Measurements from ENCODE around the gene DOK6.

The DOK6 gene

DNA sequence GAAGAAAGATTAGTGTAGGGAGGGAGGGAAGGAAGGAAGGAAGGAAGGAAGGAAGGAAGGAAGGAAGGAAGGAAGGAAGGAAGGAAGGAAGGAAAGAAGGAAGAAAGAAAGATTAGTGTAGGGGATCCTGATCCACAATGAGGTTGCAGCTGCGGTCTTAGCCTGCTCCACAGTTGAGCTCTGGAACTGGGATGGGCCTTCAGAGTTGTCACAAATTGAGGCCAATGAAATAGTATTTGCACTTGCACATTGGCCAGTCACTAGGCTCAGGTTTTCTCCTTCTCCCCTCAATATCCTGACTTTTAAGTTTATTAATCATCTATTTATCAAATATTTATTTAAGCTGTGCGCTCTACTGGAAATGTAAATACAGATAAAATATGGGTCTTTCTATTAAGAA, 34.3 kb downstream of the DOK6 start:
- no peak for DNase-seq

- DNase-seq, result peak; percentile 80
Observed at GRCh38 chr18:69444221-69444620, 43.5 kb downstream of the DOK6 start.

DNA sequence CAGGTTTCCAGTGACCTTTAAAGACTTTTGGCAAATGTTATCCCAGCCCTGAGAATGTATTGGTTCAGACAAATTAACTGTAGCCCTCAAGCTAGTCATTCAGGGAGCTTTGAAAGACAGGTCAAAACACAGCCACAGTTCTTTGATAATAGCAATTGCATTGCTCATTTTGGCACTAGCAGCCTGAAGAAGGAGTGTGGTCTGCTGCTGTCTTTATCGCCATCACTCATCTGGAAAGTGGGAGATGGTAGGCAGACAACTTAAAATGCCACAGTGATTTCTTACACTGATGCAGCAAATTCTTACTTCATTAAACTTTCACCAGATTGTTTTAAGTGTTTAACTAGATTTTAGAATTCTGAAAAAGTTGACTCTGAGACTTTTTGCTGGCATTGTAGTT, 47.2 kb downstream of the DOK6 start:
- DNase-seq, result peak; percentile 51

DNA sequence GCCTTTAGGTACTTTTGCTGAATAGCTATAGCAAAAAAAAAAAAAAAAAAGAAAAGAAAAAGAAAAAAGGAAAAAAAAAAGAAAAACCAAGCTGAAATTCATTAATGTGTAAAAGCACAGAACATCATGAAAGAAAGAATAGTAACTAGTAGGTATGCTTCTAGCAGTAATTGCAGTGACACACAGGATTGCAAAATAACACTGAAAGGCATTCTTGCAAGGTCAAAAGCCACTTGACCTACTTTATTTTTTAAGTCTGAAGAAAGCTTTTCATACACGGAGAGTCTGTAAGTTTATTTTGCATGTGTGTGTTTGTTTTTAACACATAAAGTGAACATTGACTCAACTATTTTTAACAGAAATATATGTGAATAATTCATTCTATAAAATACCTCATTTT, 54.4 kb downstream of the DOK6 start:
- no peak for DNase-seq

GRCh38 chr18:69469444-69469919, 68.8 kb downstream of the DOK6 start:
- no peak for DNase-seq

DNA sequence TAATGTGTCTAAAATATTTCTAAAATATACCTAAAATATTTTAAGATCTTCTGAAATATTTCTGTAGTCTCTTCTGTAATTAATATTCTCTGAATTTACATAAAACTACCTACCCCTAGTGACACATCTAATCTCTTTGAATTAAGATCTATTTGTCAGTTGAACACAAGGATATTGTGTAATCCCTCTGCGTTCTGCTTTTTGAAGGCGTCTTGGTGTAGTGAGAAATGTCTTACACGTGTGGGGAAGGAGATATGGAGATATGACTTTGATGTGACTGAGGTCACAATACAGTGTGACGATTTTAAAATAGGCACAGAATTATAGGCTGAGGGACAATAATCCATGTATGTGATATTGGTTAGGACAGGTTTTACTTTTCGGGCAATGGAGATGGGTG, 79.8 kb downstream of the DOK6 start:
- DNase-seq, result no peak

GRCh38 chr18:69483574-69483973, 82.9 kb downstream of the DOK6 start:
- no peak for DNase-seq

- peak; percentile 72 for DNase-seq
Observed at GRCh38 chr18:69484699-69485396, 84.2 kb downstream of the DOK6 start.

GRCh38 chr18:69487488-69488394, 87.1 kb downstream of the DOK6 start:
- no peak for DNase-seq

DNA sequence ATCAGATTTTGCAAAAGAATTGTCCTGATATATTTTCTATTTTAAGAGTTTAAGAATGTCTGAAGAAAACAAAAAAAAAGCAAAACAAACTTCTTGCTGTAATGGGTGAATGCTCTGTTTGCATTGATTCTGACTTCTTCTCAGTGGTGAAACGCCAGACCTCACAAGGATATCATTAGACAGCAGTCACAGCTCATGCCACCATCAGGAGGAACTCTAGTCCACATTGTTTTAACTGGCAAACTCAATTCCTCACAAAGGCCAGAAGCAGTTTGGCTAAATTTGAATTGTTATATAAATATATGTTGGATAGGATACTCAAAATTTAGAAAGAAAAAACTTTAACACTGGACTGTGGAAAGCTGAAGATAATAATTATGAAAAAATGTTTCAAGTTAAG, 89.4 kb downstream of the DOK6 start:
- no peak for DNase-seq

DNA sequence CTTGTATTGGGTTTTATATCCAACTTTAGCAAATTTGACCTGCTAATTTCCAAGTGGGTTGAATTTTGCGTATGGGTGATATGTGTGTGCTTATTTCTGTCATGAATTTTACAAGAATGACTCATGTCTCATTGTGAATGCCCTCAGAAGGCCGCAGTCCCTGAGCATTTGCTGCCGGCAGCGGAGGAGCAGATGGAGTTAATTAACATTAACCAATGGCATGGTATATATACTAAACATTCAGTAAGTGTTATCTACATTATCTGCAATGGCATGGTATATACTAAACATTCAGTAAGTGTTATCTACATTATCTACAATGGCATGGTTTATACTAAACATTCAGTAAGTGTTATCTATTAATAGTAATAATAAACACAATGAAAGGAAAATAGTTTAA, 90.1 kb downstream of the DOK6 start:
- peak; percentile 92 for DNase-seq

DNA sequence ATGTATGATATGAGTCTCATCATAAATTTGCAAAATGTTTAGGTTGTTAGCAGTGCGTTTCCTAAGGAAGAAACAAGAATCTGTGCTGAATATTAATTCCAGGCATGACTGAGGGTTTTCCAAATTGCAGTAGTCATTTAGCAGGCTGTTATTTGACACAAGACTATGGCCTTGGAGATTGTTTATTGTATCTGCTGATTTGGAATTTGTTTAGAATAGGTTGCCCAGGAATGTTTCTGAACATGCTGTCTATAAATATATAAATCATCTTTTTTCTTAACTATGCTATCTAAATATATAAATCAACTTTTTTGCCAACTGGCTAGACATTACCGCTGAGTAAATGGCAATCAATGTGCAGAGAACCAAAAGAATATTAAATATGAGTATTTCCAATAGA, 90.9 kb downstream of the DOK6 start:
- peak; percentile 17 for DNase-seq

DNA sequence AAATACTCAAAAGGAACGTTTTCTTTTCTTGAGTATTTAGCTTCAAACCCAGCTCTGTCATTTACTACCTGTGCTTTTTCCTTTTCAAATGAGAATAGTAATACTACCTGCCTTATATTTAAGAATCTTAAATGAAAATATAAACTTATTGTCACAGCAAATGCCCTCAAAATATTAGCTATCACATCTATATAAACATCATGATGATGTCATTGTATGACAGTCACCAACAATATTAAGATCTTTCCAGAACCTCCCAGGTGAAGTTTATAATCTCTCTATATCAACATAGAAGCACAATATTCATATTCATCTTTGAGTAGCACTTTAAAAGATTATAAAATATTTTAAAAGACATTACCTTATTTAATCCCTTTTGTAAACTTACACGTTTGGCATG, 92.2 kb downstream of the DOK6 start:
- DNase-seq, result no peak

- no peak for DNase-seq
Observed at GRCh38 chr18:69494841-69495240, 94.2 kb downstream of the DOK6 start.

DNA sequence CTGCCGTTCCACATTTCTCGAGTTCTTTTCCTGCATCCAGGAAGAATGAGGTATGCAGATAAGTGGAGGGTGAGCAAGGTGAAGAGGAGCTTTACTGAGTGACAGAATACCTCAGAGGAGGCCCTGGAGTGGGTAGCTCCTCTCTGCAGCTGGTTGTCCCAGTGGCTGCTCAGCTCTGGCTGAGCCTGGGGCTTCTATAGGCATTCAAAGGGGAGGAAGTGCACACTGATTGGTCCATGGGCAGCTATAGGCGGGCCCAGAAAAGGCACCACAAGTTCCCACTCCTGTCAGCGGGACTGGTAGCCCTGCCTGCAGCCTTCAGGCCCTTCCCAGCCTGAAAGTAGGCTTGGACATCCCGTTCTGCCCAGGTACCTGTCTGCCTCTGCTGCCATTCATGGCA, 94.7 kb downstream of the DOK6 start:
- DNase-seq, result no peak

GRCh38 chr18:69495841-69496533, 95.3 kb downstream of the DOK6 start:
- no peak for DNase-seq

GRCh38 chr18:69518989-69519388, 118.3 kb downstream of the DOK6 start:
- DNase-seq, result peak; percentile 49

GRCh38 chr18:69523582-69523981, 122.9 kb downstream of the DOK6 start:
- no peak for DNase-seq

DNA sequence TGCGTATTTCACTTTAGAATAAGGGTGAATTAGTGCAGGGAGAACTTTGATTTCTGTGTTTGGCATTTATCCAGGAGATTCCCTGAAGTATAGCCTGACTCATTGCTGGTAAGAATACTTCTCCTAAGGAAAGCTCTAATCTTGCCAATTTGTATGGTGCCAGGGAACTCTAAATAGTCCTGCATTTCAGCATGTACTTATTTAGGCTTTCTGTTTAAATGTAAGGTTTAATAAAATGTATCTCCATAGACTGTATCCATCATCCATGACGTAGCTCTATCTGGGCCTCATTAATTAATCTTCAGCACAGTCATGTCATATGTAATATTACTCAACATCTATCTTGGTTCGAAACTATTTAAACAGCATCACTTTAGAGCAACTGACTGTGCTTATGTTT, 127.7 kb downstream of the DOK6 start:
- DNase-seq, result peak; percentile 58

- no peak for DNase-seq
Observed at GRCh38 chr18:69529151-69529550, 128.5 kb downstream of the DOK6 start.

DNA sequence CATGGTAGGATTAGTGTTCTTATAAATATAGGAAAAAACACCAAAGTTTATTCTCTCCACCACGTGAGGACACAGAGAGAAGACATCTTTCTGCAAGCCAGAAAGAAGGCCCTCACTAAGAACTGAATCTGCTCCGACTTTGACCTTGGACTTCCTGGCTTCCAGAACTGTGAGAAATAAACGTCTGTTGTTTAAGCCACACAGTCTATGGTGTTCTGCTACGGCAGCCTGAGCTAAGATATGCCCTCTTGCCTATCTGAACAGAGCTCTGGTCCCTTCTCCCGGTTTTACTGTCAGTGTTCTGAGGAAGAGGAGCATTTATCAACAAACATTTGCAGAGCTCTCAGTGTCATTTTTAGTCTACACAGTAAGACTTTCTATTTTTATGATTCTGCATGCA, 131.3 kb downstream of the DOK6 start:
- no peak for DNase-seq

- DNase-seq, result no peak
Observed at GRCh38 chr18:69537183-69537582, 136.5 kb downstream of the DOK6 start.

DNA sequence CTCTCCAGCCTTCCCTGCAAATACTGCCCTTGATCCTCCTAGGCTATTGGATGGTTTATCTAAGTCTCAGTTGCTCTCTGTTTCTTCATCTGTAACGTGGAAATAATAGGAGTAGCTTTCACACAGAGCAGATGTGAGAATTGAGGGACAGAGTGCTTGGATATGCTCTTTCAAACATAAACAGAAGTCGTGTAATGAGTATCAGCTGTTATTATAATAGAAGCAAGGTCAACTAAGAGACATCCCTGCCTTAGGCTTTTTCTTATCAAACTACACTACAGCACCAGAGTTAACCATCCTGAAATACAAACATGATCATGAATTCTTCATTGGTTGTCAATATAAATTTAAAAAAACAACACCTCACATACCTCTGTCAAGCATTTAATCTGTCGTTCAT, 138.2 kb downstream of the DOK6 start:
- DNase-seq, result no peak
